ENCODE results near the gene FBXO44. TPM values are rescaled to one million over a fixed set of nuclear protein-coding genes. Genes with fewer than 3 reads are reported as not detected.

The FBXO44 gene
- total and polyA plus RNA-seq, 10 donors = 15.3 to 39.4 (median 24.6) TPM

- Histone ChIP-seq H3K4me3 (no peak overlapping the region), H3K9me3 (no peaks in the 10 kb centered on the region), H3K36me3 (no peaks in the 10 kb centered on the region), H3K27ac (no peak overlapping the region), H3K27me3 (replicated peaks in 1 of 7) (peaks cover 0 to 50% (median 12%) of the 10 kb centered on the region in 7 donors), H3K4me1 (peaks cover 0 to 34% (median 28%) of the 10 kb centered on the region in 6 donors)
- 51 to 88% (median 82%) methylated on average over 3 to 7 of the region's 7 CpGs for WGBS, 5 donors
- no peak for DNase-seq
- intact Hi-C loops (cut with DNase I; ENCODE audit: low total_unique reads) = loop anchor here (5.0 to 10.0 kb wide), 2 partner anchors 173 to 610 kb away; partner anchors contain the start of gene DISP3
- TF ChIP-seq CTCF (IDR thresholded peaks at IDR 0.05 in 8 of 11, conservative IDR thresholded peaks at IDR 0.05 in 3 of 11) (no peak), POLR2A (IDR thresholded peaks at IDR 0.05) (no peak), POLR2AphosphoS5 (IDR thresholded peaks at IDR 0.05) (no peak)
These were observed 7.3 kb upstream of the FBXO44 start for GRCh38 chr1:11647333-11647732.

GRCh38 chr1:11648039-11648438 lies 6.6 kb upstream of the FBXO44 start:
- Histone ChIP-seq H3K36me3 (no peaks in the 10 kb centered on the region), H3K27ac (no peak overlapping the region), H3K4me3 (no peak overlapping the region), H3K27me3 (replicated peaks in 1 of 7) (peaks cover 0 to 50% (median 12%) of the 10 kb centered on the region in 7 donors), H3K4me1 (peaks cover 0 to 31% (median 28%) of the 10 kb centered on the region in 6 donors), H3K9me3 (no peaks in the 10 kb centered on the region)
- WGBS, 5 donors = 76 to 91% (median 87%) methylated on average over 6 of the region's 6 CpGs
- DNase-seq = no peak
- TF ChIP-seq CTCF (IDR thresholded peaks at IDR 0.05 in 8 of 11, conservative IDR thresholded peaks at IDR 0.05 in 3 of 11) (no peak), POLR2AphosphoS5 (IDR thresholded peaks at IDR 0.05) (no peak), POLR2A (IDR thresholded peaks at IDR 0.05) (no peak)
- intact Hi-C loops (cut with DNase I; ENCODE audit: low total_unique reads) = loop anchor here (5.0 to 10.0 kb wide), 2 partner anchors 173 to 611 kb away; partner anchors contain the start of gene DISP3

GRCh38 chr1:11648732-11649158 lies 5.9 kb upstream of the FBXO44 start:
- 24 to 49% (median 29%) methylated on average over 23 to 30 of the region's 30 CpGs for WGBS, 5 donors

More at GRCh38 chr1:11648732-11649158, 5.9 kb upstream of the FBXO44 start:
- H3K36me3 ChIP-seq = no peaks in the 10 kb centered on the region
- DNase-seq = peak; percentile 82
- H3K4me3 ChIP-seq = peak overlapping the region in 2 of 8 donors; percentile 5 to 63
- TF ChIP-seq POLR2A (IDR thresholded peaks at IDR 0.05) (no peak), CTCF (IDR thresholded peaks at IDR 0.05 in 8 of 11, conservative IDR thresholded peaks at IDR 0.05 in 3 of 11) (no peak), POLR2AphosphoS5 (IDR thresholded peaks at IDR 0.05) (no peak)
- H3K27ac ChIP-seq = no peak overlapping the region
- no peaks in the 10 kb centered on the region for H3K9me3 ChIP-seq
- H3K4me1 ChIP-seq = peaks cover 0 to 36% (median 31%) of the 10 kb centered on the region in 6 donors
- H3K27me3 ChIP-seq (replicated peaks in 1 of 7) = peaks cover 0 to 53% (median 12%) of the 10 kb centered on the region in 7 donors
- intact Hi-C loops (cut with DNase I; ENCODE audit: low total_unique reads) = loop anchor here (5.0 to 10.0 kb wide), 2 partner anchors 174 to 611 kb away; partner anchors contain the start of gene DISP3
